ENCODE data around the gene PIAS4.

The PIAS4 gene

DNA sequence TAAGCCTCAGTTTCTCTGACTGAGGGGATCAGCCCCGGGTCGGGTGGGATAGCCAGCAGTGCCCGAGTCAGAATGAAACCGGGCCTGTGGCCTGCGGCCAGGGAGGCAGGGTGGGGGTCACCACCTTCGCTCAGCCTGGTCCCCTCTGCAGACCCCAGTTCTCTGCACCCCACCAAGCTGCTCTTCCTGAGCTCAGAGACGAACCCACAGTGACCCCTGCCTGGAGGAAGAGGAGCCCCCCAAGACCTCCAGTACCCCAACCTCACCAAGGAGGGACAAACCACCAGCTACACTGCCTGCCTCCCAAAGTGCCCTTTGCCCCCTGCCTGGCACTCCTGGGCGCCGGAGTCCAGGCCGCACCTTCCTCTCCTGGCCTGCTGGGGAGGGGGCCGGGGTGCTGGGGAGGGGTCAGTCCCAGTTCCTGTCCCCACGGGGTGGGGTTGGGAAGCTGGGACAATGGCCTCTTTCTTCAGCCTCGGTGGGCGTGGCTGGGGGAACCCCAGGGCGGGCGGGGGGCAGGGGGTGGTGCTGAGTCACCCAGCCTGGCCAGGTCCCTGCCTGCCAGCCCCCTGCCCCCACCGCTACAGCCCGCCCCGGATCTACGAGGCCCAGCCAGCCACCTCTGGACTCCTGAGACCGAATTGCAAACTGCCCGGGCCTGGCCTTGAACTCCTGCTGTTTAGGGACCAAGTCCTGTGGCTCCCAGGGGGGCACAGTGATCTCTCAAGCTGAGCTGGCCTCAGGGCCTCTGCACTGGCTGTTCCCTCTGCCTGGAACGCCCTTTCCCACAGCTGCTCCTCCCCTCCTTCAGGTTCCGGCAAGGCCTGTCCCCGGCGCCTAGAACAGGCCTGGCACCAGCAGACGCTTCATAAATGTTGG, 44.8 kb downstream of the PIAS4 start:
- TF ChIP-seq ZIC2 (tag by site-specific recombination; IDR thresholded peaks at IDR 0.05) (peak; percentile 77), HOXD13 (CRISPR knock-in tag; IDR thresholded peaks at IDR 0.05; ENCODE audit: borderline replicate concordance) (no peak), MZF1 (tag by site-specific recombination; IDR thresholded peaks at IDR 0.05; ENCODE audit: borderline replicate concordance) (no peak), GLIS1 (tag by site-specific recombination; IDR thresholded peaks at IDR 0.05) (peak; percentile 46; the same call in 1 of the 2 replicates), ZNF175 (tag by site-specific recombination; IDR thresholded peaks at IDR 0.05) (no peak), ZNF341 (tag by site-specific recombination; IDR thresholded peaks at IDR 0.05; ENCODE audit: low read depth) (peak; percentile 77), ZNF623 (tag by site-specific recombination; IDR thresholded peaks at IDR 0.05) (peak; percentile 87)
- POLR2A ChIA-PET = no interaction called here
- H3K4me1 ChIP-seq (ENCODE audit: control insufficient read depth, insufficient read depth, low read length) = no peaks in the 10 kb centered on the region
- H3K27ac ChIP-seq (ENCODE audit: extremely low read depth, low read depth, low read length) = no peak overlapping the region
- H3K9me3 ChIP-seq (ENCODE audit: control insufficient read depth, insufficient read depth, low read depth, low read length) = no peaks in the 10 kb centered on the region
- H3K4me3 ChIP-seq (ENCODE audit: low read depth, low read length) = no peak overlapping the region
- H3K36me3 ChIP-seq (ENCODE audit: control insufficient read depth in 2 of 2, insufficient read depth in 1 of 2, low read length in 2 of 2) = peaks cover 22 to 65% of the 10 kb centered on the region in 2 experiments; a peak in 2 of 3 replicates
- CTCF ChIA-PET = no interaction called here

DNA sequence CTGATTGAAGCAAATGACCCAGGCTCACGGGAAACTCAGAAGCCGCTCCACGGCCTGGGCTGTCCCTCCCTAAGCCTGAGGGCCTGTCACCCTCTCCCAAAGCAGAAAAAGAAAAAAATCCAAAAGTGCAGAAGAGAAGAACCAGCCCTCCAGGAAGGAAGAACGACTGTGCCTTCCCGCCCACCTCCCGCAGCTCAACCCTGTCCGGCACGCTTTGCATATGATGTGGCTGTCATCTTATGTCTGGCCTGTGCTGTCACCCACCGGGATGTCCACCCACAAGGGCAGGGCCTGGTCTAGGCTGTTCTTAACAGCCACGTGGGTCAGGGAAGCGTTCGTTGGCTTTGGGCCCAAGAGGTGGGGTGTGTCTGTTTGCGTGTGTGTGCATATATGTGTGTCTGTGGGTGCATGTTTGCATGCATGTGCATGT, 45.5 kb downstream of the PIAS4 start:
- Histone ChIP-seq H3K27ac (ENCODE audit: extremely low read depth, low read depth, low read length) (no peak overlapping the region), H3K9me3 (ENCODE audit: control insufficient read depth, insufficient read depth, low read depth, low read length) (no peaks in the 10 kb centered on the region), H3K4me3 (ENCODE audit: low read depth, low read length) (no peak overlapping the region), H3K36me3 (ENCODE audit: control insufficient read depth in 2 of 2, insufficient read depth in 1 of 2, low read length in 2 of 2) (peaks cover 22 to 63% of the 10 kb centered on the region in 2 experiments; a peak in 2 of 3 replicates), H3K4me1 (ENCODE audit: control insufficient read depth, insufficient read depth, low read length) (no peaks in the 10 kb centered on the region)
- CTCF ChIA-PET = no interaction called here
- POLR2A ChIA-PET = no interaction called here
- TF ChIP-seq ZNF146 (tag by site-specific recombination; IDR thresholded peaks at IDR 0.05) (no peak), ZFHX2 (tag by site-specific recombination; conservative IDR thresholded peaks at IDR 0.05) (peak; percentile 69), GLIS1 (tag by site-specific recombination; IDR thresholded peaks at IDR 0.05) (0 out of 2 replicates have a peak, but pooled peaks have one; percentile 0), ZNF600 (tag by site-specific recombination; IDR thresholded peaks at IDR 0.05) (peak; percentile 92), ZNF24 (tag by site-specific recombination; IDR thresholded peaks at IDR 0.05) (no peak), ZNF580 (tag by site-specific recombination; IDR thresholded peaks at IDR 0.05) (no peak), OVOL3 (tag by site-specific recombination; IDR thresholded peaks at IDR 0.05) (no peak), ZNF560 (tag by site-specific recombination; IDR thresholded peaks at IDR 0.05; ENCODE audit: borderline replicate concordance) (no peak), ZNF561 (tag by site-specific recombination; IDR thresholded peaks at IDR 0.05; ENCODE audit: borderline replicate concordance) (no peak), KLF1 (tag by site-specific recombination; IDR thresholded peaks at IDR 0.05) (peak; percentile 66; the same call in 1 of the 2 replicates), ZNF549 (tag by site-specific recombination; IDR thresholded peaks at IDR 0.05) (no peak), ZNF830 (tag by site-specific recombination; IDR thresholded peaks at IDR 0.05; ENCODE audit: low read depth) (no peak), ZNF18 (tag by site-specific recombination; IDR thresholded peaks at IDR 0.05) (no peak), KLF9 (tag by site-specific recombination; IDR thresholded peaks at IDR 0.05; ENCODE audit: low read depth) (peak; percentile 35; the same call in 1 of the 2 replicates), SP2 (tag by site-specific recombination; IDR thresholded peaks at IDR 0.05) (peak; percentile 36), ZNF341 (tag by site-specific recombination; IDR thresholded peaks at IDR 0.05; ENCODE audit: low read depth) (no peak; the same call in 1 of the 2 replicates)
- TF ChIP-seq, protein P1, sequence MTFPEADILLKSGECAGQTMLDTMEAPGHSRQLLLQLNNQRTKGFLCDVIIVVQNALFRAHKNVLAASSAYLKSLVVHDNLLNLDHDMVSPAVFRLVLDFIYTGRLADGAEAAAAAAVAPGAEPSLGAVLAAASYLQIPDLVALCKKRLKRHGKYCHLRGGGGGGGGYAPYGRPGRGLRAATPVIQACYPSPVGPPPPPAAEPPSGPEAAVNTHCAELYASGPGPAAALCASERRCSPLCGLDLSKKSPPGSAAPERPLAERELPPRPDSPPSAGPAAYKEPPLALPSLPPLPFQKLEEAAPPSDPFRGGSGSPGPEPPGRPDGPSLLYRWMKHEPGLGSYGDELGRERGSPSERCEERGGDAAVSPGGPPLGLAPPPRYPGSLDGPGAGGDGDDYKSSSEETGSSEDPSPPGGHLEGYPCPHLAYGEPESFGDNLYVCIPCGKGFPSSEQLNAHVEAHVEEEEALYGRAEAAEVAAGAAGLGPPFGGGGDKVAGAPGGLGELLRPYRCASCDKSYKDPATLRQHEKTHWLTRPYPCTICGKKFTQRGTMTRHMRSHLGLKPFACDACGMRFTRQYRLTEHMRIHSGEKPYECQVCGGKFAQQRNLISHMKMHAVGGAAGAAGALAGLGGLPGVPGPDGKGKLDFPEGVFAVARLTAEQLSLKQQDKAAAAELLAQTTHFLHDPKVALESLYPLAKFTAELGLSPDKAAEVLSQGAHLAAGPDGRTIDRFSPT (tag by site-specific recombination; IDR thresholded peaks at IDR 0.05) = 0 out of 2 replicates have a peak, but pooled peaks have one; percentile 24

Data from HEK293 (cell line).